Measurements from ENCODE around the gene MLXIPL.
"Not testable (repeated sequence)": the region's sequence is repeated elsewhere in the genome, so short reads cannot be mapped to it uniquely, and the experiment has no call there.

The MLXIPL gene

GRCh38 chr7:73611017-73611555 is 13.2 kb downstream of the MLXIPL start:
- no peak for DNase-seq (ENCODE audit: low read depth)

GRCh38 chr7:73610105-73610504 is 14.2 kb downstream of the MLXIPL start:
- no peak for DNase-seq (ENCODE audit: low read depth)

GRCh38 chr7:73607692-73607983 is 16.7 kb downstream of the MLXIPL start:
- not testable (repeated sequence) for DNase-seq (ENCODE audit: low read depth)

GRCh38 chr7:73606801-73607691 is 17.3 kb downstream of the MLXIPL start:
- DNase-seq (ENCODE audit: low read depth), result peak; percentile 39

GRCh38 chr7:73605601-73606220 is 18.6 kb downstream of the MLXIPL start:
- no peak for DNase-seq (ENCODE audit: low read depth)

- no peak for DNase-seq (ENCODE audit: low read depth)
Observed at GRCh38 chr7:73602721-73603651, 21.3 kb downstream of the MLXIPL start.

- DNase-seq (ENCODE audit: low read depth), result no peak
Observed at GRCh38 chr7:73599916-73600315, 24.4 kb downstream of the MLXIPL start.

- no peak for DNase-seq (ENCODE audit: low read depth)
Observed at GRCh38 chr7:73599151-73599882, 25.0 kb downstream of the MLXIPL start.

GRCh38 chr7:73597978-73598782 is 26.1 kb downstream of the MLXIPL start:
- DNase-seq (ENCODE audit: low read depth), result no peak

GRCh38 chr7:73596191-73597065 is 27.9 kb downstream of the MLXIPL start:
- DNase-seq (ENCODE audit: low read depth), result no peak

GRCh38 chr7:73595358-73595757 is 29.0 kb downstream of the MLXIPL start:
- no peak for DNase-seq (ENCODE audit: low read depth)

GRCh38 chr7:73593207-73594045 is 30.9 kb downstream of the MLXIPL start:
- no peak for DNase-seq (ENCODE audit: low read depth)

GRCh38 chr7:73586911-73587310 is 37.4 kb downstream of the MLXIPL start:
- no peak for DNase-seq (ENCODE audit: low read depth)

- DNase-seq (ENCODE audit: low read depth), result no peak
Observed at GRCh38 chr7:73585196-73585595, 39.1 kb downstream of the MLXIPL start.

GRCh38 chr7:73582664-73583202 is 41.6 kb downstream of the MLXIPL start:
- no peak for DNase-seq (ENCODE audit: low read depth)

GRCh38 chr7:73581006-73581405 is 43.3 kb downstream of the MLXIPL start:
- not testable (repeated sequence) for DNase-seq (ENCODE audit: low read depth)

- peak; percentile 97 for DNase-seq (ENCODE audit: low read depth)
Observed at GRCh38 chr7:73578342-73579128, 45.8 kb downstream of the MLXIPL start, which contains the start of gene TBL2. TSS of gene TBL2 (minus strand) at chr7:73578579. CDS start at chr7:73578549, 30 bp downstream.

Data from stimulated activated CD8-positive, alpha-beta memory T cell treated with anti-CD3 and anti-CD28 coated beads, Interleukin-12 subunit alpha, Interleukin-12 subunit beta, amount 100 ng/mL, for 4 hours (primary cell).